Keratinocyte (primary cell): Measurements from ENCODE around the gene DPF3. TPM values are rescaled to one million over a fixed set of nuclear protein-coding genes. Genes with fewer than 3 reads are reported as not detected.
A peak's percentile ranks its signal among the peaks of the same experiment; 100 is the strongest.

Experiments
- DNase-seq: peaks from one replicate; pipeline ENCODE4 v3.0.0-alpha.2; 2011; ENCODE audit warnings: low read depth, missing footprints, low spot score
- FAIRE-seq: peaks from 2 replicates; lab custom pipeline; 2011; peaks lifted over from hg19 to GRCh38; lab: Jason Lieb, UNC
- H2AFZ ChIP-seq: 2 replicates; pipeline ENCODE4 v1.6.0; 2012; ENCODE audit warnings: low read length, control low read depth, inconsistent platforms; ENCODE audit not compliant: control insufficient read depth
- H3K27ac ChIP-seq: 2 replicates; pipeline ENCODE4 v1.5.1; 2011; ENCODE audit warnings: low read length; ENCODE audit not compliant: control insufficient read depth, insufficient read depth
- H3K27me3 ChIP-seq: 3 replicates; pipeline ENCODE4 v1.6.0; 2011; ENCODE audit warnings: low read length; ENCODE audit not compliant: control insufficient read depth, insufficient read depth; ENCODE audit errors: extremely low read depth
- H3K36me3 ChIP-seq, 2 experiments: 2 replicates in 1 of 2; 3 replicates in 1 of 2; pipeline ENCODE4 v1.5.1; 2011; ENCODE audit warnings: low read length in 2 of 2, mild to moderate bottlenecking in 1 of 2; ENCODE audit not compliant: control insufficient read depth in 2 of 2, insufficient read depth in 2 of 2; ENCODE audit errors: extremely low read depth in 1 of 2
- H3K4me1 ChIP-seq: 3 replicates; pipeline ENCODE4 v1.5.1; 2011; ENCODE audit warnings: low read length; ENCODE audit not compliant: control insufficient read depth, insufficient read depth; ENCODE audit errors: extremely low read depth
- H3K4me2 ChIP-seq: 3 replicates; pipeline ENCODE4 v1.6.0; 2011; ENCODE audit warnings: low read depth, low read length; ENCODE audit not compliant: control insufficient read depth, insufficient read depth; ENCODE audit errors: extremely low read depth
- H3K4me3 ChIP-seq, 3 experiments: fragments of 200-600 bp in 1 of 3; sonication (generic) in 1 of 3; 2 replicates in 2 of 3; 3 replicates in 1 of 3; pipeline ENCODE4 v1.5.1; 2011 to 2016; ENCODE audit warnings: low read length in 3 of 3, mild to moderate bottlenecking in 3 of 3, control low read depth in 2 of 3, inconsistent platforms in 1 of 3, low read depth in 1 of 3, mixed read lengths in 1 of 3, mixed run types in 1 of 3, moderate library complexity in 1 of 3; ENCODE audit not compliant: control insufficient read depth in 2 of 3, insufficient read depth in 2 of 3; ENCODE audit errors: extremely low read depth in 1 of 3
- H3K79me2 ChIP-seq: 2 replicates; pipeline ENCODE4 v1.6.0; 2012; ENCODE audit warnings: low read length; ENCODE audit not compliant: control insufficient read depth, insufficient read depth
- H3K9ac ChIP-seq: 3 replicates; pipeline ENCODE4 v1.6.0; 2011; ENCODE audit warnings: low read length; ENCODE audit not compliant: control insufficient read depth, insufficient read depth; ENCODE audit errors: extremely low read depth
- H3K9me1 ChIP-seq: 3 replicates; pipeline ENCODE4 v1.6.0; 2011; ENCODE audit warnings: low read length; ENCODE audit not compliant: control insufficient read depth, insufficient read depth; ENCODE audit errors: extremely low read depth
- H3K9me3 ChIP-seq: 2 replicates; pipeline ENCODE4 v1.5.1; 2012; ENCODE audit warnings: low read depth, low read length; ENCODE audit not compliant: control insufficient read depth
- H4K20me1 ChIP-seq: 3 replicates; pipeline ENCODE4 v1.6.0; 2011; ENCODE audit warnings: low read length; ENCODE audit not compliant: control insufficient read depth, insufficient read depth; ENCODE audit errors: extremely low read depth
- EZH2 ChIP-seq: IDR thresholded peaks from one replicate; pipeline ENCODE4 v1.6.1; 2012; ENCODE audit warnings: inconsistent platforms, mild to moderate bottlenecking, low read length, moderate library complexity
- dilution Hi-C: fragments of 300-500 bp; cut with MboI; formaldehyde crosslinking; loops from one replicate; pipeline ENCODE4 v1.7.0; 2020; ENCODE audit warnings: low sequenced_read_pairs; ENCODE audit not compliant: extremely low pct_ligation_motif_present
- polyA plus RNA-seq, 5 experiments: library from polyadenylated mRNA; depleted of rRNA in 3 of 5; stranded (reverse) in 3 of 5; stranded (forward) in 1 of 5; unstranded in 1 of 5; fragments of >200 nt; gene quantifications; 1 replicate in 1 of 5; 2 replicates in 3 of 5; 3 replicates in 1 of 5; pipeline versions ENCODE4 v1.2.1 to v1.2.3, GENCODE V29; 2011 to 2012; ENCODE audit warnings: missing spikeins in 2 of 5, low read depth in 1 of 5, low replicate concordance in 1 of 5
- TF ChIP-seq, protein P1 (sequence below), 3 experiments: IDR thresholded peaks in 1 of 3; conservative IDR thresholded peaks in 1 of 3; optimal IDR thresholded peaks in 1 of 3; 2 replicates in 2 of 3; 3 replicates in 1 of 3; pipeline versions ENCODE3 to v1.5.1; 2011; ENCODE audit warnings: low read length in 3 of 3, mild to moderate bottlenecking in 3 of 3, moderate library complexity in 2 of 3, control low read depth in 1 of 3, inconsistent platforms in 1 of 3; ENCODE audit not compliant: insufficient read depth in 2 of 3; ENCODE audit errors: extremely low read depth in 1 of 3

Gene DPF3
- polyA plus RNA-seq, 1 donor (not counting 4 experiments of a cell fraction or from before 2014, with no cell fraction given) = 1.1 TPM

DNA sequence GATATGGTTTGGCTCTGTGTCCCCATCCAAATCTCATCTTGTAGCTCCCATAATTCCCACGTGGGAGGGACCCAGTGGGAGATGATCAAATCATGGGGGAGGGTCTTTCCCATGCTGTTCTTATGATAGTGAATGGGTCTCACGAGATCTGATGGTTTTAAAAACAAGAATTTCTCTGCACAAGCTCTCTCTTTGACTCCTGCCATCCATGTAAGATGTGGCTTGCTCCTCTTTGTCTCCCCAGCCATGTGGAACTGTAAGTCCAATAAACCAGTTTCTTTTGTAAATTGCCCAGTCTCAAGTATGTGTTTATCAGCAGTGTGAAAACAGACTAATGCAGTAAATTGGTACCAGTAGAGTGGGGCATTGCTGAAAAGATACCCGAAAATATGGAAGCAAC, 146.2 kb downstream of the DPF3 start:
- no peaks in the 10 kb centered on the region for H3K9me3 ChIP-seq
- H3K36me3 ChIP-seq = no peaks in the 10 kb centered on the region
- no peaks in the 10 kb centered on the region for H4K20me1 ChIP-seq
- H3K9me1 ChIP-seq = no peaks in the 10 kb centered on the region
- no peak overlapping the region for H2AFZ ChIP-seq
- TF ChIP-seq, protein P1, sequence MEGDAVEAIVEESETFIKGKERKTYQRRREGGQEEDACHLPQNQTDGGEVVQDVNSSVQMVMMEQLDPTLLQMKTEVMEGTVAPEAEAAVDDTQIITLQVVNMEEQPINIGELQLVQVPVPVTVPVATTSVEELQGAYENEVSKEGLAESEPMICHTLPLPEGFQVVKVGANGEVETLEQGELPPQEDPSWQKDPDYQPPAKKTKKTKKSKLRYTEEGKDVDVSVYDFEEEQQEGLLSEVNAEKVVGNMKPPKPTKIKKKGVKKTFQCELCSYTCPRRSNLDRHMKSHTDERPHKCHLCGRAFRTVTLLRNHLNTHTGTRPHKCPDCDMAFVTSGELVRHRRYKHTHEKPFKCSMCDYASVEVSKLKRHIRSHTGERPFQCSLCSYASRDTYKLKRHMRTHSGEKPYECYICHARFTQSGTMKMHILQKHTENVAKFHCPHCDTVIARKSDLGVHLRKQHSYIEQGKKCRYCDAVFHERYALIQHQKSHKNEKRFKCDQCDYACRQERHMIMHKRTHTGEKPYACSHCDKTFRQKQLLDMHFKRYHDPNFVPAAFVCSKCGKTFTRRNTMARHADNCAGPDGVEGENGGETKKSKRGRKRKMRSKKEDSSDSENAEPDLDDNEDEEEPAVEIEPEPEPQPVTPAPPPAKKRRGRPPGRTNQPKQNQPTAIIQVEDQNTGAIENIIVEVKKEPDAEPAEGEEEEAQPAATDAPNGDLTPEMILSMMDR (optimal IDR thresholded peaks at IDR 0.05 in 1 of 3, IDR thresholded peaks at IDR 0.05 in 1 of 3, conservative IDR thresholded peaks at IDR 0.05 in 1 of 3; ENCODE audit: extremely low read depth in 1 of 3, insufficient read depth in 2 of 3, low read length in 3 of 3) = no peak
- no peak for TF ChIP-seq EZH2
- no peaks in the 10 kb centered on the region for H3K79me2 ChIP-seq
- H3K9ac ChIP-seq = no peak overlapping the region
- no peak overlapping the region for H3K4me2 ChIP-seq
- DNase-seq = no peak
- H3K4me1 ChIP-seq = peaks cover 14% of the 10 kb centered on the region
- no peak overlapping the region for H3K4me3 ChIP-seq
- dilution Hi-C loops = no loop called here
- no peak overlapping the region for H3K27ac ChIP-seq
- H3K27me3 ChIP-seq = no peaks in the 10 kb centered on the region
- no peak for FAIRE-seq

DNA sequence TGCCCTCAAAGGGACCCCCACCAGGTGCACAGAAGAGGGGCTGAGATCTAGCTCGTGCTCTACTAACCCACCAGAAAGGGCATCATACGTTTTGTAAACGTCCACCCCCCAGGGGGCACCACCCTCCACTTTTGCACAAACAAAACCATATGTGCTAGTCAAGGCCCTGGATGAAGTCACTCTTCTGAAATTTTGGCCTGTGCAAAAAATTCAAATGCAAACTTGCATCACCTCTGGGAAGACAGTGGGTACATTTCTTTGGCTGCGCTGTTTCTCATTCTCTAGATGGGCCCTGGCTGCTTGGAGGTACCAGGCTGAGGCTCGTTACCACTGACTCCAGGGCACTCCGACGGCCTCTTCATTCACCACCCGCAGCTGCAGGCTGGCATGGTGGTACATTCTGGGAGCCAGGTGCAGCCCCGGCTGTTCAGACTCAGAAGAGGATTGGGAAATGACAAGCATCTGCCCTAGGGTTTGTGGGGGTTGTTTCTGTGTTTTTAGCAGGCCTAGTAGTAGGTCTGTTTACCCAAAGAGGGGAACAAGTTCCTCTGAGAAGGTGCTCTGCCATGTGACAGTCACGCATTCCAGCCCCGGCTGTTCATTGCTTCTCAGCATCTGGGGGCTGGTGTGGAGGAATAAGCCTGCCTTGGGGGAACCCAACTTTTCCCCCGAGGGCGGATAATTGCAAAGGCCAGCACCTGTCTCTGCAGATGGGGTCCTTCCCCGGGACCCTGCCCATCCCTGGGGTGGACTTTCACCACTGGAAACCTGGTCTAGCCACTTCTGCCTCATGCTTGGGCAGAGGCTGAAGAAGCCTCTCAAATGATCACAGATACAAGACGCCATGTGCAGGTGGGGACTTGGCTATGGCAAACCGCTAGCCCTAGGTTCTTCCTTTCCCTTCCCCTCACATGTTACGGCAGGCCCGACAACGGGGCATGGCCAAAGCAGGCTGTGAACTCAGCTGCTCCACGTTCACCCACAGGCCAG, 147.6 kb downstream of the DPF3 start:
- no peak overlapping the region for H2AFZ ChIP-seq
- H4K20me1 ChIP-seq = no peaks in the 10 kb centered on the region
- peak overlapping the region; percentile 60 for H3K4me2 ChIP-seq
- dilution Hi-C loops = no loop called here
- H3K4me1 ChIP-seq = peaks cover 14% of the 10 kb centered on the region
- H3K27me3 ChIP-seq = no peaks in the 10 kb centered on the region
- no peaks in the 10 kb centered on the region for H3K9me1 ChIP-seq
- TF ChIP-seq EZH2 = no peak
- TF ChIP-seq, protein P1 (optimal IDR thresholded peaks at IDR 0.05 in 1 of 3, IDR thresholded peaks at IDR 0.05 in 1 of 3, conservative IDR thresholded peaks at IDR 0.05 in 1 of 3; ENCODE audit: extremely low read depth in 1 of 3, insufficient read depth in 2 of 3, low read length in 3 of 3) = peak in 1 of 3 experiments; percentile 11
- H3K79me2 ChIP-seq = no peaks in the 10 kb centered on the region
- no peaks in the 10 kb centered on the region for H3K9me3 ChIP-seq
- no peaks in the 10 kb centered on the region for H3K36me3 ChIP-seq
- peak overlapping the region in 1 of 3 experiments; percentile 37 for H3K4me3 ChIP-seq
- DNase-seq (no peak), FAIRE-seq (peak; percentile 46)
- no peak overlapping the region for H3K27ac ChIP-seq
- H3K9ac ChIP-seq = no peak overlapping the region
